ENCODE results near the gene NR6A1. TPM values are rescaled to one million over a fixed set of nuclear protein-coding genes. Genes with fewer than 3 reads are reported as not detected.

NR6A1 gene
- total and polyA plus RNA-seq, 2 of the 8 experiments (the other 6 are each of a cell fraction or from before 2014, with no cell fraction given) = 93.2 to 237 TPM

- FAIRE-seq = peak; percentile 42
- Histone ChIP-seq H3K27me3 (replicated peaks in 1 of 4; ENCODE audit: control insufficient read depth in 3 of 4, extremely low read depth in 1 of 4, insufficient read depth in 3 of 4, low read length in 3 of 4) (no peaks in the 10 kb centered on the region), H4K91ac (replicated peaks; ENCODE audit: insufficient read length, low read length) (peak overlapping the region; percentile 94), H3K79me1 (ENCODE audit: low read depth, low read length) (no peaks in the 10 kb centered on the region), H2BK12ac (ENCODE audit: low read depth, low read length) (peak overlapping the region; percentile 97), H3K18ac (ENCODE audit: extremely low read depth, low read length) (peak overlapping the region; percentile 97), H3K79me2 (ENCODE audit: control insufficient read depth in 1 of 2, insufficient read depth in 2 of 2, low read length in 2 of 2) (no peaks in the 10 kb centered on the region), H4K8ac (ENCODE audit: extremely low read depth, insufficient read depth, low read length) (peak overlapping the region; percentile 77; the same call in 1 of the 2 replicates), H2BK20ac (ENCODE audit: low read length) (peak overlapping the region; percentile 99; the same call in 1 of the 2 replicates), H3K23me2 (ENCODE audit: low read depth, low read length) (peaks cover 2% of the 10 kb centered on the region; the same call in 1 of the 2 replicates), H2BK5ac (ENCODE audit: low read depth, low read length) (peak overlapping the region; percentile 93), H3K23ac (ENCODE audit: insufficient read length) (no peak overlapping the region), H3K4ac (replicated peaks; ENCODE audit: insufficient read length, low read depth, low read length) (peak overlapping the region; percentile 74), H2BK15ac (ENCODE audit: low read length) (peak overlapping the region; percentile 100; the same call in 1 of the 2 replicates), H4K5ac (ENCODE audit: insufficient read length, low read depth, low read length) (peak overlapping the region; percentile 50), H2AK5ac (ENCODE audit: low read depth, low read length) (peak overlapping the region; percentile 99), H2AFZ (ENCODE audit: low read length) (no peak overlapping the region; the same call in 1 of the 2 replicates), H3K9me3 (ENCODE audit: insufficient read depth in 2 of 2, low read depth in 1 of 2, low read length in 1 of 2) (no peaks in the 10 kb centered on the region), H4K20me1 (replicated peaks in 1 of 2; ENCODE audit: control insufficient read depth in 1 of 2, insufficient read depth in 2 of 2, low read length in 2 of 2) (no peaks in the 10 kb centered on the region), H3K4me2 (ENCODE audit: insufficient read depth in 1 of 2, low read depth in 2 of 2, low read length in 2 of 2) (peak overlapping the region; percentile 31 to 55; a peak in 3 of 4 replicates), H3K14ac (ENCODE audit: insufficient read length) (no peak overlapping the region), H3K27ac (ENCODE audit: low read depth, low read length) (peak overlapping the region; percentile 70), H3K4me1 (replicated peaks in 1 of 4; ENCODE audit: control insufficient read depth in 3 of 4, insufficient read depth in 4 of 4, low read length in 3 of 4) (peaks cover 10 to 25% (median 16%) of the 10 kb centered on the region in 4 experiments), H2BK120ac (replicated peaks; ENCODE audit: low read depth, low read length) (peak overlapping the region; percentile 96), H3K56ac (replicated peaks; ENCODE audit: insufficient read length, low read depth, low read length) (peak overlapping the region; percentile 49), H3K9ac (replicated peaks in 1 of 4; ENCODE audit: extremely low read depth in 1 of 4, low read depth in 3 of 4, low read length in 3 of 4) (peak overlapping the region in 2 of 4 experiments; percentile 29 to 38; a peak in 3 of 7 replicates), H3K36me3 (ENCODE audit: control insufficient read depth in 2 of 4, insufficient read depth in 4 of 4, low read length in 3 of 4) (no peaks in the 10 kb centered on the region), H3K4me3 (ENCODE audit: extremely low read depth in 1 of 4, insufficient read depth in 2 of 4, low read depth in 3 of 4, low read length in 4 of 4) (peak overlapping the region in 1 of 4 experiments; percentile 21; a peak in 2 of 8 replicates)
- 44% methylated on average over 5 of the region's 12 CpGs; no CpG with 5 or more reads in 1 of the 2 experiments for WGBS, 2 experiments (ENCODE audit: extremely low coverage in 1 of 2, insufficient coverage in 1 of 2, insufficient read length in 1 of 2, insufficient replicate concordance in 2 of 2, low coverage in 1 of 2, low lambda C conversion rate in 2 of 2, missing lambda C conversion rate in 1 of 2)
- CTCF ChIA-PET (ENCODE audit: partially characterized antibody) = interaction anchor here (0.7 to 65.2 kb wide), 10 partner anchors 8 to 193 kb away, joined by 3 to 1529 read pairs (median 7); partner anchors contain the start of genes ARPC5L, NR6A1, OLFML2A and RPL35
- POLR2A ChIA-PET (ENCODE audit: partially characterized antibody) = interaction anchor here (1.0 to 5.9 kb wide), 6 partner anchors 10 to 51 kb away, joined by 3 to 23 read pairs (median 4); partner anchors contain the start of genes ARPC5L and RPL35
- DNase-seq (ENCODE audit: low read depth in 1 of 2, low spot score in 2 of 2) = peak; percentile 76 to 84
- TF ChIP-seq TBP (IDR thresholded peaks at IDR 0.05; ENCODE audit: low read depth, low read length) (0 out of 2 replicates have a peak, but pooled peaks have one; percentile 29), JUN (IDR thresholded peaks at IDR 0.05; ENCODE audit: low read depth, low read length) (peak; percentile 93), EGR1 (IDR thresholded peaks at IDR 0.05; ENCODE audit: borderline replicate concordance, low read depth, low read length) (no peak), CREB1 (IDR thresholded peaks at IDR 0.05) (0 out of 2 replicates have a peak, but pooled peaks have one; percentile 27), EP300 (IDR thresholded peaks at IDR 0.05; ENCODE audit: borderline replicate concordance in 1 of 2, low read depth in 2 of 2, low read length in 2 of 2) (no peak), POLR2AphosphoS5 (IDR thresholded peaks at IDR 0.05; ENCODE audit: low read depth, low read length) (peak; percentile 55; the same call in 1 of the 2 replicates), CHD1 (IDR thresholded peaks at IDR 0.05; ENCODE audit: low read depth, low read length) (no peak), SAP30 (IDR thresholded peaks at IDR 0.05; ENCODE audit: insufficient read depth, insufficient replicate concordance, low read length) (no peak), TAF1 (IDR thresholded peaks at IDR 0.05; ENCODE audit: low read depth, low read length) (peak; percentile 49; the same call in 1 of the 2 replicates), POLR2A (IDR thresholded peaks at IDR 0.05; ENCODE audit: control extremely low read depth in 1 of 2, low read depth in 2 of 2, low read length in 2 of 2) (peak in 1 of 2 experiments; percentile 41; a peak in 2 of 3 replicates), GABPA (IDR thresholded peaks at IDR 0.05; ENCODE audit: borderline replicate concordance, insufficient read depth, low read length) (peak; percentile 42; the same call in 1 of the 2 replicates), GTF2F1 (IDR thresholded peaks at IDR 0.05; ENCODE audit: borderline replicate concordance, low read depth, low read length) (no peak)
Measured at GRCh38 chr9:124810663-124811355, 39.7 kb upstream of the NR6A1 start.

Measured in H1 (cell line).